ACC112 (cell line): ENCODE results near the gene FXYD1.

Experiments
- H2AFZ ChIP-seq: fragments of 200-600 bp; sonication (generic); one replicate; pipeline ENCODE4 v1.6.0; 2017; ENCODE audit warnings: antibody characterized with exemption, low read length; ENCODE audit not compliant: unreplicated experiment
- H3K27ac ChIP-seq: fragments of 200-600 bp; sonication (generic); 2 replicates; pipeline ENCODE4 v1.5.1; 2014; ENCODE audit warnings: low read depth, mild to moderate bottlenecking, antibody characterized with exemption, low read length, moderate library complexity
- H3K27me3 ChIP-seq: fragments of 200-600 bp; sonication (generic); 2 replicates; pipeline ENCODE4 v1.6.1; 2014; ENCODE audit warnings: mild to moderate bottlenecking, antibody characterized with exemption, low read length, moderate library complexity, mixed read lengths; ENCODE audit not compliant: insufficient read depth
- H3K36me3 ChIP-seq: fragments of 200-600 bp; sonication (generic); 2 replicates; pipeline ENCODE4 v1.6.1; 2016; ENCODE audit warnings: mild to moderate bottlenecking, antibody characterized with exemption, low read length, moderate library complexity, mixed read lengths; ENCODE audit not compliant: insufficient read depth
- H3K4me1 ChIP-seq: fragments of 200-600 bp; sonication (generic); one replicate; pipeline ENCODE4 v1.6.1; 2016; ENCODE audit warnings: low read length, mixed read lengths; ENCODE audit not compliant: insufficient read depth, unreplicated experiment, control insufficient read depth
- H3K4me3 ChIP-seq: fragments of 200-600 bp; sonication (generic); 2 replicates; pipeline ENCODE4 v1.5.1; 2014; ENCODE audit warnings: mild to moderate bottlenecking, low read depth, low read length
- H3K79me2 ChIP-seq: fragments of 200-600 bp; sonication (generic); one replicate; pipeline ENCODE4 v1.6.0; 2016; ENCODE audit warnings: low read length; ENCODE audit not compliant: control insufficient read depth, unreplicated experiment, insufficient read depth

FXYD1 gene

GRCh38 chr19:35135389-35135909, 3.2 kb upstream of the FXYD1 start:
- Histone ChIP-seq H2AFZ (no peak overlapping the region), H3K79me2 (no peaks in the 10 kb centered on the region), H3K27me3 (no peaks in the 10 kb centered on the region), H3K27ac (no peak overlapping the region), H3K4me3 (no peak overlapping the region), H3K4me1 (no peaks in the 10 kb centered on the region), H3K36me3 (no peaks in the 10 kb centered on the region)

GRCh38 chr19:35136231-35136630, 2.4 kb upstream of the FXYD1 start:
- H3K27ac ChIP-seq = no peak overlapping the region

GRCh38 chr19:35136977-35137702, 1.5 kb upstream of the FXYD1 start:
- H3K4me1 ChIP-seq = peaks cover 3% of the 10 kb centered on the region

More at GRCh38 chr19:35136231-35136630, 2.4 kb upstream of the FXYD1 start:
- Histone ChIP-seq H3K4me1 (no peaks in the 10 kb centered on the region), H3K4me3 (no peak overlapping the region), H3K79me2 (no peaks in the 10 kb centered on the region), H3K27me3 (no peaks in the 10 kb centered on the region), H3K36me3 (no peaks in the 10 kb centered on the region), H2AFZ (no peak overlapping the region)

GRCh38 chr19:35140207-35140961, 1.8 kb downstream of the FXYD1 start:
- Histone ChIP-seq H3K79me2 (no peaks in the 10 kb centered on the region), H3K36me3 (no peaks in the 10 kb centered on the region), H3K27me3 (no peaks in the 10 kb centered on the region), H2AFZ (no peak overlapping the region), H3K4me1 (peaks cover 3% of the 10 kb centered on the region), H3K4me3 (no peak overlapping the region), H3K27ac (no peak overlapping the region)

More at GRCh38 chr19:35136977-35137702, 1.5 kb upstream of the FXYD1 start:
- no peaks in the 10 kb centered on the region for H3K27me3 ChIP-seq
- H2AFZ ChIP-seq = no peak overlapping the region
- H3K36me3 ChIP-seq = no peaks in the 10 kb centered on the region
- H3K4me3 ChIP-seq = no peak overlapping the region
- H3K79me2 ChIP-seq = no peaks in the 10 kb centered on the region
- no peak overlapping the region for H3K27ac ChIP-seq

- Histone ChIP-seq H3K4me3 (no peak overlapping the region), H2AFZ (no peak overlapping the region), H3K27me3 (no peaks in the 10 kb centered on the region), H3K79me2 (no peaks in the 10 kb centered on the region), H3K4me1 (peaks cover 3% of the 10 kb centered on the region), H3K36me3 (no peaks in the 10 kb centered on the region), H3K27ac (no peak overlapping the region)
Measured at GRCh38 chr19:35140962-35141836, 2.6 kb downstream of the FXYD1 start.

- no peak overlapping the region for H3K4me3 ChIP-seq
- H3K27me3 ChIP-seq = no peaks in the 10 kb centered on the region
- no peaks in the 10 kb centered on the region for H3K79me2 ChIP-seq
- no peak overlapping the region for H2AFZ ChIP-seq
- peaks cover 3% of the 10 kb centered on the region for H3K4me1 ChIP-seq
- no peak overlapping the region for H3K27ac ChIP-seq
- H3K36me3 ChIP-seq = no peaks in the 10 kb centered on the region
Measured at GRCh38 chr19:35141837-35142605, 3.4 kb downstream of the FXYD1 start.

GRCh38 chr19:35142606-35143230, 4.1 kb downstream of the FXYD1 start:
- Histone ChIP-seq H3K36me3 (no peaks in the 10 kb centered on the region), H3K27me3 (no peaks in the 10 kb centered on the region), H3K27ac (no peak overlapping the region), H3K4me1 (peaks cover 3% of the 10 kb centered on the region), H2AFZ (no peak overlapping the region), H3K4me3 (no peak overlapping the region), H3K79me2 (no peaks in the 10 kb centered on the region)

- no peak within 1 kb of the TSS for H3K27ac ChIP-seq
- no peaks in the 10 kb centered on the region for H3K27me3 ChIP-seq
- no peaks in the 10 kb centered on the region for H3K79me2 ChIP-seq
- peaks cover 3% of the 10 kb centered on the region for H3K4me1 ChIP-seq
- H2AFZ ChIP-seq = no peak within 1 kb of the TSS
- H3K36me3 ChIP-seq = no peaks in the 10 kb centered on the region
- H3K4me3 ChIP-seq = no peak within 1 kb of the TSS
Measured at GRCh38 chr19:35143231-35143715, 4.6 kb downstream of the FXYD1 start, which contains the start of gene FXYD7. FXYD7 (plus strand) TSS chr19:35143255; CDS start chr19:35143334, 79 bp downstream.

- Histone ChIP-seq H3K79me2 (no peaks in the 10 kb centered on the region), H3K27me3 (no peaks in the 10 kb centered on the region), H3K27ac (no peak overlapping the region), H3K4me3 (no peak overlapping the region), H3K4me1 (peaks cover 3% of the 10 kb centered on the region), H2AFZ (no peak overlapping the region), H3K36me3 (no peaks in the 10 kb centered on the region)
Measured at GRCh38 chr19:35143818-35144217, 5.2 kb downstream of the FXYD1 start.
